Measurements from ENCODE around the gene RNF224.

DNA sequence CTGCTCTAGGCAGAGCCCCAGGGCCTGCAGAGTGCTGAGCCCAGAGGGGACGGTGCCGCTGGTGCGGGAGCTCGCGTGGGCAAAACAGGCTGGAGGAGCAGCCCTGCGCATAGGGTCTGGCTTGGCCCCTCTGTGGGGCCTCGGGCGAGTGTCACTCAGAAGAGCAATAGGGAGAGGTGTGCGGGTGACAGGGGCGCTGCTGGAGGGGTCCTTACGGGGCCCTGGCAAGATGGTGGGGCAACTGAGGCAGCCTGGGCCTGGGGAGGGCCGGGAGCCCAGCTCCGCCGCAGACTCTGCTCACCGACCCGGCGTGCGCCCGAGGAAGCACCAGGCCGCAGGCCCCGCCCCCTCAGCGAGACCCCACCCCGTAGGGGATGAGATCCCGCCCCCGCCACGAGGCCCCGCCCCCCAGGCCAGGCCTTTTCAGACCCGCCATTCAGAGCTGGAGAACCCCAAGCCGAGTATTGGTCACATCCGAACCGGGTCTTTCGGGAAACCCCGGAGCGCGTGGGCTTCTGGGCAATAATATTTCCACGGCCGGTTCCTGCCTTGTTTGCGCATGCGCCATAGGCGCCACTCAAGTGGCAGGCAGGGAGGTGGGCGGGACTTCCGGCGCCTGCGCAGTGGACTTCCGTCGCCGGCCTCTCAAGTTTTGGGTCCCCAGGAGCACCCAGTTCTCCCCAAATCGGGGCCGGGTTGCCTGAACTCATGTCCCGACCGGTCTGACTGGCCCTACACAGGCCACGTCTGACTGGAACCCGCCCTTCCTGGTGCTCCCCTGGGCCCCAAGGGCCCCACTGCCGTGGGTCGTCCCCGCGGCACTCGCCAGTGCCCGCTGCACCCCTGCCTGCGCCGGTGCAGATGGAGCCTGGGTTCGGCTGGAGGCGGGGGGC, 4.0 kb upstream of the RNF224 start:
- no peak for TF ChIP-seq EZH2 (IDR thresholded peaks at IDR 0.05; ENCODE audit: low read length)
- TF ChIP-seq, protein P1, sequence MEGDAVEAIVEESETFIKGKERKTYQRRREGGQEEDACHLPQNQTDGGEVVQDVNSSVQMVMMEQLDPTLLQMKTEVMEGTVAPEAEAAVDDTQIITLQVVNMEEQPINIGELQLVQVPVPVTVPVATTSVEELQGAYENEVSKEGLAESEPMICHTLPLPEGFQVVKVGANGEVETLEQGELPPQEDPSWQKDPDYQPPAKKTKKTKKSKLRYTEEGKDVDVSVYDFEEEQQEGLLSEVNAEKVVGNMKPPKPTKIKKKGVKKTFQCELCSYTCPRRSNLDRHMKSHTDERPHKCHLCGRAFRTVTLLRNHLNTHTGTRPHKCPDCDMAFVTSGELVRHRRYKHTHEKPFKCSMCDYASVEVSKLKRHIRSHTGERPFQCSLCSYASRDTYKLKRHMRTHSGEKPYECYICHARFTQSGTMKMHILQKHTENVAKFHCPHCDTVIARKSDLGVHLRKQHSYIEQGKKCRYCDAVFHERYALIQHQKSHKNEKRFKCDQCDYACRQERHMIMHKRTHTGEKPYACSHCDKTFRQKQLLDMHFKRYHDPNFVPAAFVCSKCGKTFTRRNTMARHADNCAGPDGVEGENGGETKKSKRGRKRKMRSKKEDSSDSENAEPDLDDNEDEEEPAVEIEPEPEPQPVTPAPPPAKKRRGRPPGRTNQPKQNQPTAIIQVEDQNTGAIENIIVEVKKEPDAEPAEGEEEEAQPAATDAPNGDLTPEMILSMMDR (optimal IDR thresholded peaks at IDR 0.05 in 1 of 3, IDR thresholded peaks at IDR 0.05 in 1 of 3, conservative IDR thresholded peaks at IDR 0.05 in 1 of 3; ENCODE audit: extremely low read depth in 1 of 3, insufficient read depth in 2 of 3, low read length in 3 of 3): no peak
